HepG2 (cell line): ENCODE measurements around the gene ZBTB46. TPM values are rescaled to one million over a fixed set of nuclear protein-coding genes. Genes with fewer than 3 reads are reported as not detected.

Source experiments
- AGO1 ChIP-seq: fragments of 200-400 bp; formaldehyde crosslinking; IDR thresholded peaks from 2 replicates; pipeline ENCODE4 v1.6.1; 2017; ENCODE audit warnings: mild to moderate bottlenecking, low read depth, low read length, moderate library complexity; ENCODE audit not compliant: poor library complexity, severe bottlenecking
- BATF2 ChIP-seq: sonication (generic); formaldehyde crosslinking; IDR thresholded peaks from 2 replicates; pipeline ENCODE4 v1.8.0; 2022; ENCODE audit warnings: mild to moderate bottlenecking, missing genetic modification reagents, moderate library complexity
- CC2D1A ChIP-seq: sonication (generic); formaldehyde crosslinking; IDR thresholded peaks from 2 replicates; pipeline ENCODE4 v1.8.1; 2023; ENCODE audit warnings: mild to moderate bottlenecking, missing genetic modification reagents
- FOXA3 ChIP-seq: IDR thresholded peaks from 2 replicates; pipeline ENCODE4 v1.6.1; 2016; ENCODE audit warnings: missing genetic modification reagents, missing compliant biosample characterization
- KIAA2018 ChIP-seq: sonication (generic); formaldehyde crosslinking; IDR thresholded peaks from 2 replicates; pipeline ENCODE4 v1.5.0; 2020; ENCODE audit warnings: mild to moderate bottlenecking, missing genetic modification reagents, borderline replicate concordance
- RBAK ChIP-seq: sonication (generic); formaldehyde crosslinking; IDR thresholded peaks from 2 replicates; pipeline ENCODE4 v1.5.1; 2020; ENCODE audit warnings: mild to moderate bottlenecking, missing genetic modification reagents
- RXRA ChIP-seq: sonication (generic); formaldehyde crosslinking; IDR thresholded peaks from 2 replicates; pipeline ENCODE4 v1.5.1; 2020; ENCODE audit warnings: missing genetic modification reagents
- SRSF1 ChIP-seq: fragments of 200-400 bp; formaldehyde crosslinking; optimal IDR thresholded peaks from 2 replicates; pipeline ENCODE3; 2017; ENCODE audit warnings: mild to moderate bottlenecking, low read depth, low read length, moderate library complexity
- ZBTB43 ChIP-seq: sonication (generic); formaldehyde crosslinking; conservative IDR thresholded peaks from 2 replicates; pipeline ENCODE4 v1.4.0; 2020; ENCODE audit warnings: missing genetic modification reagents
- ZBTB7A ChIP-seq: sonication (generic); formaldehyde crosslinking; IDR thresholded peaks from 2 replicates; pipeline ENCODE4 v1.8.0; 2022; ENCODE audit warnings: mild to moderate bottlenecking, missing genetic modification reagents
- ZFP36 ChIP-seq: fragments of 150-350 bp; IDR thresholded peaks from 2 replicates; pipeline ENCODE4 v1.6.1; 2018; ENCODE audit warnings: borderline replicate concordance, low read length, low read depth; ENCODE audit not compliant: partially characterized antibody
- ZKSCAN5 ChIP-seq: sonication (generic); formaldehyde crosslinking; IDR thresholded peaks from 2 replicates; pipeline ENCODE4 v1.5.1; 2020; ENCODE audit warnings: mild to moderate bottlenecking, missing genetic modification reagents
- ZNF558 ChIP-seq: sonication (generic); formaldehyde crosslinking; IDR thresholded peaks from 2 replicates; pipeline ENCODE4 v1.9.0; 2022; ENCODE audit warnings: mild to moderate bottlenecking, missing genetic modification reagents, borderline replicate concordance
- ZNF615 ChIP-seq: sonication (generic); formaldehyde crosslinking; IDR thresholded peaks from 2 replicates; pipeline ENCODE4 v1.5.0; 2020; ENCODE audit warnings: mild to moderate bottlenecking, missing genetic modification reagents, borderline replicate concordance
- polyA plus RNA-seq, 8 experiments: library from polyadenylated mRNA; depleted of rRNA in 3 of 8; stranded (reverse) in 7 of 8; unstranded in 1 of 8; fragments of >200 nt; fragmentation: Illumina TruSeq in 4 of 8; extraction: Trizol in 4 of 8; gene quantifications; 2 replicates each; pipeline versions ENCODE4 v1.2.1 to v1.2.3, GENCODE V29; 2011 to 2016; ENCODE audit warnings: low read depth in 4 of 8, missing spikeins in 1 of 8, mixed read lengths in 1 of 8; ENCODE audit not compliant: insufficient read depth in 1 of 8
- total RNA-seq, 5 experiments: library from RNA; depleted of rRNA; stranded (reverse); fragments of >200 nt; fragmentation: Illumina TruSeq; extraction: Trizol; gene quantifications; 2 replicates each; pipeline ENCODE4 v1.2.3, GENCODE V29; 2016; ENCODE audit warnings: low read depth in 1 of 5

ZBTB46 gene
- total and polyA plus RNA-seq, 2 of the 13 experiments (the other 11 are each of a cell fraction or from before 2014, with no cell fraction given) = 1.6 to 13.5 TPM

DNA sequence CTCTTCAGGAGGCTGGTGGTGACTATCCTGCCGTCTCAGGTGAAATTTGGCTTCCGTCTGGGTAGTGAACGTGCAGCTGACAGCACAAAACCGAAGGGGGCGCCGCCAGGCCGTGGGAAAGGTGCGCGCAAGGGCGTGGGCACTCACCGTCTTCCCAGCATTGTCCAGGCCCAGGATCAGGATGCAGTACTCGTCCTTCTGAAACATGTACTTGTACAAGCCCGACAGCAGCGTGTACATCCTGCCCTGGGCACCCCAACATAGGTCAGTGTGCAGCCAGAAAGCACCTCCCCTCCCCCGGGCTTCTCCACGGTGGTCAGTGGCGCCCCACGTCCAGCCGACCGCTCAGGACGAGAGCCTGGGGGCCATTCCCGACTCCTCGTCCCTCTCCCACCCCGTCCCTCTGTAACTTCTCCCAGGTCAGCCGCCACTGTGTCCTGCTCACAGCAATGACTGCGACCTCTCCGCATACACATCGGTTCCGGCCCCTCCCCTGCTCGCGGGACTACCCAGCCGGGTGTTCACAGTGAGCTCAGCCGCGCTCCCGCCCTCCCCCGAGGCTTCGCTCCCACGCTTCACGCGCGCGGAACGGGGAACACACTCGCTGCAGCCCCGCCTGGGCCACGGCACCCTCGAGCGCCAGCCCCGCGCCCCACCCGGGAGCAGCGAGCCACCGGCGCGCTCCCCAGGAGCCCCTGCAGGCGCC lies 124.1 kb downstream of the ZBTB46 start (continued):
- TF ChIP-seq ZBTB43 (CRISPR knock-in tag) = no peak
- no peak for TF ChIP-seq ZBTB7A (CRISPR knock-in tag)
- peak; percentile 87; the same call in 1 of the 2 replicates for TF ChIP-seq RXRA (CRISPR knock-in tag)
- no peak for TF ChIP-seq BATF2
- peak; percentile 6 for TF ChIP-seq AGO1
- no peak for TF ChIP-seq ZFP36
- no peak for TF ChIP-seq ZKSCAN5 (CRISPR knock-in tag)
- TF ChIP-seq RBAK (CRISPR knock-in tag) = no peak
- no peak for TF ChIP-seq KIAA2018 (CRISPR knock-in tag)
- 0 out of 2 replicates have a peak, but pooled peaks have one; percentile 19 for TF ChIP-seq ZNF558 (CRISPR knock-in tag)
- TF ChIP-seq ZNF615 (CRISPR knock-in tag) = no peak
- no peak for TF ChIP-seq SRSF1
- peak; percentile 46; the same call in 1 of the 2 replicates for TF ChIP-seq FOXA3 (CRISPR knock-in tag)
- TF ChIP-seq CC2D1A (CRISPR knock-in tag) = 0 out of 2 replicates have a peak, but pooled peaks have one; percentile 60
